ELF-1 (cell line): ENCODE data around the gene BOLA1.
"Not testable (repeated sequence)": the region's sequence is repeated elsewhere in the genome, so short reads cannot be mapped to it uniquely, and the experiment has no call there.

Experiments used
- DNase-seq: peaks from one replicate; pipeline ENCODE4 v3.0.0-alpha.2; 2016; ENCODE audit warnings: low read depth, low spot score

The BOLA1 gene

GRCh38 chr1:149899460-149900284 is at the start of gene BOLA1:
TSS of gene BOLA1 (plus strand) at chr1:149899568. CDS start at chr1:149900060, 492 bp downstream.
- DNase-seq, result peak; percentile 95

- peak; percentile 23 for DNase-seq
Measured at GRCh38 chr1:149849947-149850360, 49.4 kb upstream of the BOLA1 start.

- DNase-seq, result not testable (repeated sequence)
Measured at GRCh38 chr1:149850732-149851345, 48.5 kb upstream of the BOLA1 start.

GRCh38 chr1:149851585-149852213 is 47.7 kb upstream of the BOLA1 start:
- DNase-seq, result not testable (repeated sequence)

GRCh38 chr1:149852263-149852662 is 47.1 kb upstream of the BOLA1 start:
- DNase-seq, result not testable (repeated sequence)

GRCh38 chr1:149860271-149860670 is 39.1 kb upstream of the BOLA1 start:
- not testable (repeated sequence) for DNase-seq

GRCh38 chr1:149860684-149861496 is 38.5 kb upstream of the BOLA1 start:
- DNase-seq, result not testable (repeated sequence)

GRCh38 chr1:149861497-149862054 is 37.8 kb upstream of the BOLA1 start:
- DNase-seq, result not testable (repeated sequence)

- not testable (repeated sequence) for DNase-seq
Measured at GRCh38 chr1:149866887-149867286, 32.5 kb upstream of the BOLA1 start.

GRCh38 chr1:149873060-149873459 is 26.3 kb upstream of the BOLA1 start:
- not testable (repeated sequence) for DNase-seq

- DNase-seq, result no peak
Measured at GRCh38 chr1:149877211-149877946, 22.0 kb upstream of the BOLA1 start.

- DNase-seq, result no peak
Measured at GRCh38 chr1:149879556-149879955, 19.8 kb upstream of the BOLA1 start.

GRCh38 chr1:149881876-149882275 is 17.5 kb upstream of the BOLA1 start:
- no peak for DNase-seq

GRCh38 chr1:149883598-149884247 is 15.6 kb upstream of the BOLA1 start:
- DNase-seq, result no peak

- DNase-seq, result no peak
Measured at GRCh38 chr1:149884433-149885338, 14.7 kb upstream of the BOLA1 start.

GRCh38 chr1:149885339-149886120 is 13.8 kb upstream of the BOLA1 start:
- DNase-seq, result peak; percentile 90

- DNase-seq, result not testable (repeated sequence)
Measured at GRCh38 chr1:149886121-149886395, 13.3 kb upstream of the BOLA1 start.
